CD4-positive, alpha-beta T cell treated with Interferon alpha-2 for 1 hour (primary cell): ENCODE data around the gene ADORA1.

Experiments used
- DNase-seq, 2 donors: peaks; one replicate each; pipeline ENCODE4 v3.0.0-alpha.2; 2020 to 2022

Gene ADORA1

DNA sequence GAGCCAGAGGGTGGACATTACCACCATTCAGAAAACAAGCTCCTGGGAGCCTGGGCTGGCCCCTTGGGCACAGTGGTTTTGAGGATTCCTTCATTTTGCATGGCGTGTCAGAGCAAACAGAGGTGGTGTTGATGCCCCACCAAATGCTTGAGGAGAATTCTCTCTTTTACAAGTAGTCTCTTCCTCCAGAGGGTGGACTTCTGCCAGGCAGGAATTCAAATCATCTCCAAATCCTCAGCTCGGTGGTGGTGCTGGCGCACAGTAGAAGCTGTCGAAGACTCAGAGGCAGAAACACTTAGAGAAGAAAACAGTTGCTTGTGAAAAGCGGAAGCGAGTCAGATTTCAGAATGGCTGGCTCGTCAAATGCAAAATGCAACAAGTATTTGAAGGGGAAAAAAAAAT lies 62.4 kb downstream of the ADORA1 start:
- no peak for DNase-seq

DNA sequence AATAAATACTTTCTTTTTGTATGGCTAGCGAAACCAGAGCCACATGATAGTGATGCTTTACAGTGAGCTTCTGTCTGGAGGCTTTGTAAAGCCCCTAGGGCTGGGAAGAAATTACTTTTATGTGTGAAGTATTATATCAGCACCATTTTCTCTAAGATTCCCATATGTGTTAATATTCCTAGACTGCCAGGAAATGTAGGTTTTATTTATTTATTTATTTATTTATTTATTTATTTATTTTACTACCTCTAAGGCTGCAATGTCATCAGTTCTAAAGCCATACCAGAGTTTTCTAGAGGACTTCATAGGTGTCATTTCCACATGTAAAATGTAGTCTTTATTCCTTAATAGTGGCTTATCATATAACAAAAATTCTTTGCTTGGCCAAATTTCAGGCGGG lies 63.4 kb downstream of the ADORA1 start:
- no peak for DNase-seq

DNA sequence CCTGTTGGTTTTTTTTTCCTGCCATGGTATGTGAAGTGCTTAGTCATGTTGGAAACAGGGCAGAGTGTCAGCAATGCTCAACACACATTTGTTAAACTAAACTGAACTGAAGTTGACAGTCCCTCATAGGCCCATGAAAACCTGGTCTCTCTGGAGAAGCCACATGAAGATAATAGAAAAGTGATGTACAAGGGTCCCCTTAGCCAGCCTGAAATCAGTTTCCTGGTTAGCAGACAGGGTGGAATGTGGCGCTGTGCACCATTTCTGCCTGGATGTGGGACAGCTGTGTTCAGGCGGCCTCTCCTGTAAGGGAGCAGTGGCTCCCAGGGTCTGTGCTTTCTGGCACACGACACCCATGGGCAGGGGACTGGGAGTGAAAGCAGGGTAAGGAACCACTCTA lies 68.8 kb downstream of the ADORA1 start:
- DNase-seq = no peak

DNA sequence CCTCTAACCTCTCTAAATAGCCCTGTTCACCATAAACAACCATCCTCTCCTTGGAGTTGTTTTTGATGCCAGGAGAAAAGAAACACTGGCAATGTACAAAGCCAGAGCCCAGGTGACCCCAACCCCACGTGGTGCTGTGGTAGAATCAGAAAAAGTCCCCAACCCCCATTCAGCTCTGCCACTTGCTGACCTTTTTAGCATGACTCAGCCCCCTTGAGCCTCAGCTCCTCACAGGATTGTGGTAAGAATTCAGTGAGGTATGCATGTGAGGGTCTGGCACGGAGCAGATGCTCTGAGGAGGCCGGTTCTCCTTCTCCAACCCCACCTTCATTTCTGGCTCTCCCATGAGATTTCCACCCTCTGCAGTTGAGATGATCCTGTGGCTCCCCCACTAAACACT lies 70.1 kb downstream of the ADORA1 start:
- no peak for DNase-seq

DNA sequence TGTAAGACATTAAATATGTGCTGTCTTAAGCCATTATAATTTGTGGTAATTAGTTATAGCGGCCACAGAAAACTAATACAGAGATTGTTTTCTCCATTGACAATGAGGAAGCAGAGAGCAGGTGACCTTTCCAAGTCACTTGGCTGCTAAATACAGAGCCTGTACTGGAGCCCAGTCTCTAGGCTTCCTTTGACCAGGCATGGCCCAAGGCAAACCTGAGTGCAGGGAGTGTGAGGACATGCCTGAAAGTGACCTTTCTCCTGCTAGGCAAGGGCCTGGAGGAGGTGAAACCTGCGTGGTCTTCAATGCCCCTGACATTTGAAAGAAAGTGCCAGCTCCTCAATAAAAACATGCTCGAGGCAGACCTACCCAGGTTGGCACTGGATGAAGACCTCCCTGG lies 71.5 kb downstream of the ADORA1 start:
- no peak for DNase-seq

DNA sequence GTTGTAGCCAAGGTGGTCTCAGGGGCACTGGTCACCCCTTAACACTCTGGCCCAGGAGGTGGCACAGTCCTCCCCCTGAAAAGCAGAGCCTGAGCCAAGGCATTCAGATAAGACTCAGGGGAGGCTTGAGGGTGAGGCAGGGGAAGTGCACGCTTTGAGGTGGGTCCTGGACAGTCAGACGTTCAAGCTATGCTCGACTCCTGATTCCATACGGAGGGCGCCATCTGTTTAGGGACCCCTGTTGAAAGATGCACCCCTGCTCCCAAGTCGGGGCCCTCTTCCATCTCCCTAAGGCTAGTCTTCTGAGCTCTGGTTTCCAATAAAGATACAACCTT lies 71.9 kb downstream of the ADORA1 start:
- no peak for DNase-seq

DNA sequence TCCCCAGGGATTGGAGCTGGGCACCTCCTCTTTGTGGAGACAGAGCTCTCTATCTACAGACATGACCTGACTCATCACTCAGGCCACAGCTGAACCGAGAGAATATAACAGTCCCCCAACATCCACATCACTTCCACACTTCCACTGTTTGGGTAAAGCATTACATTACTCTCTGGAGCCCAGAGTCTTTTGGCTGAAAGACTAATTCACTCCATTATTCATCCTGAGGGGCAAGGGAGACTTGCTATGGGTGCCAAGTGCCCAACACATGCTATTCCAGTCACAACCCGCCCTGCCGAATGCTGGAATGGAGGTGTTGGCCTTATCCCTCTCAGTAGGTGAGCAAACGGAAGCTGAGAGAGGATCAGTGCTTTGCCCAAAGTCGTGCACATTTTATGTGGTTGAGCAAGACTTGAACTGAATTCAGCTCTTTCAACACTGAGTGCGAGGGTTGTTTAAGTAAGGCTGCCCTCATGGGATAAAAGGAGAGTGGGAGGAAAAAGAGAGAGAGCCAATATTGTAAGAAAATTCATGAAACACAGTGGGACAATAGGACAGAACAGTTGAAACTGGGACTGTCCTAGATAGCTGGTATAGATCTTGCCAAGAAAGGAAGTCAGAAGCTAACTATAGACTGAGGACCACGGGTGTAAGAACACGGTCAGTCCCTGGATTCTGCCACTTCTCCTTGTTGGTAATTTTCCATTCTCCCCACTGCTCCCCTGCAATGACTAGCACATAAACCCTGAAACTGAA lies 72.5 kb downstream of the ADORA1 start:
- DNase-seq = no peak

DNA sequence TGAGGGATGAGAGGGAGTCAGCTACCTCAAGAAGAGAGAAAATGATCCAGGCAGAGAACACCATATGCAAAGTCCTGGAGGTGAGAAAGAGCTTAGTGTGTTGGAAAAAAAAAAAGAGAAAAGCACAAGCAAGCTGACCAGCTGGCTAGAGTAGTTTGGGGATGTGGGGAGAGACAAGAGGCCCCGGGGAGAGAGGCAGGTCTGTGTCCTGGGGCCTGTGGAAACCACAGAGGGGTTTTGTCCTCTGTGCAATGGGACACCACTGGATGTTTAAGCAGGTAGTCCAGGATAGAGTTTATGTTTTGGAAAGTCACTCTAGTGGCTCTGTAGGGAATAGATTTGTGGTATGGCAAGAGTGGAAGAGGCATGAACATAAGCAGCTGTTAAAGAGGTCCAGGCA lies 73.4 kb downstream of the ADORA1 start:
- no peak for DNase-seq

DNA sequence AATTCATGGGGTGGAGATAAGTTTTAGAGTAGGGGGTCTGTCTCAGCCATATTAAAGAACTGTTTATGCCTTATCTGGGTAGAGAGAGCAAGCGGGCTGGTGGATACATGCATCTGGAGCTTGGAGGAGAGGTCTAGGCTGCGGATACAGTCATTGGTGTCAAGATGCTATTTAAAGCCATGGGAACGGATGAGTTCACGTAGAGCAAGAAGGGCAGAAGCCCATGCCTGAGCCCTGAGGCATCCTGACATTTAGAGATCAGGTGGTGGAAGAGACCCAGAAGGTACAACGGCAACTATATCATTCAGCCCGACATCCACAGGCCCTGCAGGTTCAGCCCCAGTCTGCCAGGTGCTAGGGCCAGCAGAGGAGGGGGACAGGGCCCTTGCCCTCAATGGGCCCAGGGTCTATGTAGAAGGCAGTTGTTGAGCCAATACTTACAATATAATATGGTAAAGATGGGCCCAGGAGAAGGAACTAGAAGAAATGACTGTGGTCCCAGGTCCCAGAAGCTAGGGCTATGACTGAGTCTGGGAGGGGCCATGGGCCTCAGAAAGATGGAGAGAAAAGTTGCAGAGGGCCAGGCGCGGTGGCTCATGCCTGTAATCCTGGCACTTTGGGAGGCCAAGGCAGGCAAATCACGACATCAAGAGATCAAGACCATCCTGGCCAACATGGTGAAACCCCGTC lies 74.1 kb downstream of the ADORA1 start:
- no peak for DNase-seq

DNA sequence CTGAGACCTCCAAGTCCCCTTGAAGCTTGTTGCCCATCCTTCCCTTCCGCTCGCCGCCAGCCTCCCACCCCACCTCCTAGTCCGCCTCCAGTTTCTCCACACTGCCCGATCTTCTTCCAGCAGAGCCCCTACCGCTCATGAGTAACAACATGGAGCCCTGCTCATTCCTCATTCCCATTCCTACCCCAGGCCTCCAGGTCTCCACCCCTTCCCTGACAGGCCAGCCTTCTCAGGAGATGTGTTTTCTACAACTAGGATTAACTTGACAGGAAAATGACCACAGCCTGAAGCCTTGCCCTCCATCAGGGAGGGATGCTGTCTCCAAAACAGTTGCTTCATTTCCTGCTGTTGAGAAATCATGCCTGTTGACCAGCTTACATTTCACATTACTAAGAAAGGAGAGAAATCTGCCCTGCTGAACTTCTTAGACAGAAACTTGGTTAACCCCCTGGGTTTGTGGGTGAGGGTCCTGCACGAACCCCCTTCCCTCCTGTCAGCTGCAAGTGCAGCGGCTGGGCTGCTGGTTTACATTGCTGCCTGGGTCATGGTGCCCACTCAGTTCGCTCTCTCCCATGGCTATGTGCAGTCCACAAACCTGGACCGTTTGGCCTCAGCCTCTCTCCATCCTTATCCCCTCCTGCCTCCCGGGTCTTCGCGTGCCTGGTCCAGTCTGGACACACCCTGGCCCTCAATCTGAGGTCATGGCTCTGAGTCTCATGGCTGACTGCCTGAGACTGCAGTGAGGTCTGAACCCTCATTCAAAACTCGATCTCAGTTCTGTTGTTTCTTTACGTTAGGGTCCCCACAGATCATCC lies 75.1 kb downstream of the ADORA1 start:
- no peak for DNase-seq

DNA sequence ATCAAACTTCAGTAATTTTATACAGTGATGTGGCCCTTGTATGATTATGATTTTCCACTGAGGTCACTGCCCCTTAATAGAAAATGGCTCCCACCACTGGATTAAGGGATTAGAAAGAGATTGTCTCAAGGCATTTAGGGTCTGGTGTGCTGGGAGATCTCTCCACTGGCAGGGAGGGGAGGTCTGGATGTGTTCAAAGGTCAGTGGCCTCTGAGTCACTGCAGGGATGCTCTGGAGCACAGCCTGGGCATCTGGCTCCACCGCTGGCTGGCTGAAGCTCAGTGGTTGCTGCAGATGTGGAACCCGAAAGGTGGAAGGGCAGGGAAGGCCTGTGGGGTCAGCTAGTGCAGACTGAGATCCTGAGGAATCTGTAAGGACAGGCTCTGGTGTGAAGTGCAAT lies 77.2 kb downstream of the ADORA1 start:
- no peak for DNase-seq

DNA sequence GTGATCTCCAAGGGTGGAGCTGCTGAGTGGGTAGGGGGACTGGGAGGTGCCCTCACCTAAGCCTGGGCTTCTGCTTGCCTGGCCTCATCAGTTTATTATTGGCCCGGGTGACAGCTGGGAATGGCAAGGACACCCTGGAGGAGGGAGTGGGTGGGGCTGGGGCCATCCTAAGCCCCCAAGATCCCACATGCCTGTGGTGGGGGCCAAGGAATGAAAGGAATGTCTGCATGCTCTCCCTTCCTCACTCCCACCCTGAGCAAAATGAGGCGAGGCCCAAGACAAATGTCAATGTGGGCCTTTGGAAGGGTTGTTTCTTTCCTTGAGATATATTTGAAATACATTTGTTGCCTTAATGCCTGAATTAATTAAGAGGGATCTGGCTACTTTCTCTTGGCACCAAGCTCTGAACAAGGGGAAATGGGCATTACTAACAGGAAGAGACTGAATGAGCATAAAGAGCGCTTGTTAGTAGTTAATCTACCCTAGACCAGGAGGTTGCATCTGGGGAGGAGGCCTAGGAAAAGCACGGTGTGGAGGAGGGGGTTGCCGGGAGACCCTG lies 78.7 kb downstream of the ADORA1 start:
- no peak for DNase-seq

DNA sequence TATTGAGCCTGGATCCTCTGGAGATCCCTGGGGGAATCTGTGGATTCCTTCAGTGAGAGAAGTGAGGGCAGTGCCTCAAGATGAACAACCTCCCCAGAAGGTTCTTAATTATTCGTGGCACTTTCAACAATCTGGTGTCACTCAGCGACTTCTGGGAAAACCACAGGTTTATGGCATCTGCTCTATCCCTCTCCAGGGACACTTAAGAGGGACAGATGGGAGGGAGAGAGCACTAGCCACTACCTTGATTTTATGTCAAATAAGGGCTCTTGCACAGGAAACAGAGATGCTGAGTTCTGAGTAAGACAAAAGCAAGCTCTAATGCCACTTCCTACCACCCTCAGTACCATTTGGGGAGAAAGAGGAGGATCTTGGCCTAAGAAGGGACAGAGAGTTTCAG lies 80.2 kb downstream of the ADORA1 start:
- DNase-seq = no peak

DNA sequence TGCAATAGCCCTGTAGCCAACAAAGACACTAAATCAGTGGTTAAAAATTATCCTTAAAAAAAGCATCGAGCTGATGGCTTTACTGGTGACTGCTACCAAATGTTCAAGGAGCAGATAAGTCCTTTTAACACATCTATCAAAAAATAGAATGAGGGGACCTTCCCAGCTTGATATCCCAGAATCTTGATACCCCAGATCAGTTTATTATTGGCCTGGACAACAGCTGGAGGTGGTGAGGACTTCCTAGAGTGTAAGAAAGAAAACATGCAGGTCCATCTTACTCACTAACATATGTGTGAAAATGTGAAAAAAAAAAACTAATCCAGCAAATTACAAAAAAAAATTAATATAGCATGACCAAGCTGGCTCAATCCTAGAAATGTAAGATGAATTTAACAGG lies 80.7 kb downstream of the ADORA1 start:
- DNase-seq = no peak

DNA sequence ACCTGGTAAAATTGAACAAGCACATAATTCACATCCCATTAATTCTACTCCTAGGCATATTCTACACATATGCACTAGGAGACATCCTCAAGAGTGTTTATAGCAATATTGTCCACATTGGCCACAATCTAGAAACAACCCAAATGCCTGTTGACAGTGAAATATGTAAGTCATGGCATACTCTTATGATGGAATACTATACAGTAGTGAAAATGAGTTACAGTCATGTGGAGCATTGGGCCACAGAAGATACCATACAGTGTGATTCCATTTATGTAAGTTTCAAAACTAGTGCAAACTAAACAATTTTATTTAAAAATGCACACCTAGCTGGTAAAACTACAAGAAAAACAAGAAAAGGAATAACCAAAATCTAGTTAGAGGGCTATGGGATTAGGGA lies 82.8 kb downstream of the ADORA1 start:
- DNase-seq = no peak

DNA sequence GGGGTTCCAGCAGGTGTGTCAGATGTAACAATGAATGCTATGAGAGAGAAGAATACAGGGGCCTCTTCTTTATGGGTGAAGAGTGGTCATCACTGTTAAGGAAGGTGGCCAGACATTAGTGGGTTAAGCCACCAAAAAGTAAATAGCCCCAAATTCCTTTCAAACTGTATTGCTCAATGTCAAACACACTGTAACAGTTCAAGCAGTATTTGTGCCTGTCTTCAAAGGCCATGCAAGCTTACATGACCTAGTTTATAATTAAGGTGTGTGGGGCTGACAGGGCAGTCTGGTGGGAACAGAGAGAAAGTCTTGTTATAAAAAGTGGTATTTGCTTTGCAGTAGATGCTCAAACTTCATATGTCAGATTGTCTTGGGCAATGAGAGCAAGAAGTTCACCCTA lies 83.5 kb downstream of the ADORA1 start:
- no peak for DNase-seq

DNA sequence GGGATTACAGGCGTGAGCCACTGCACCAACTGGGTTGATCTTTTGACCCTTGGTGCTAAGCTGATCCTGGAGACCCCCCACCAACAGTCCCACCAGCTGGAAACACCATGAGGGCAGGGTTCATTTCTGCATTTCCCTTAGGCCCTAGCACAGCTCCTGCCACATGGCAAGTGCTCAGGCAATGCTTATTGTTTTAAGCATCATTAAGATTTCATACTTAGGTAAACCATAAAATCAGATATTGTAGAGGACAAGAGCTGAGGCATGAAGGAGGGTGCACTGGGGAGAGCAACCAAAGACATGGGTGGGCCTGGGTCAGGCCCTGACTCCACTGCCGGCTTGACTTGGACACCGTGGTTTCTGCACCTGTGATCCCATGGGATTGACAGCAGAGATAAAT lies 84.3 kb downstream of the ADORA1 start:
- no peak for DNase-seq

DNA sequence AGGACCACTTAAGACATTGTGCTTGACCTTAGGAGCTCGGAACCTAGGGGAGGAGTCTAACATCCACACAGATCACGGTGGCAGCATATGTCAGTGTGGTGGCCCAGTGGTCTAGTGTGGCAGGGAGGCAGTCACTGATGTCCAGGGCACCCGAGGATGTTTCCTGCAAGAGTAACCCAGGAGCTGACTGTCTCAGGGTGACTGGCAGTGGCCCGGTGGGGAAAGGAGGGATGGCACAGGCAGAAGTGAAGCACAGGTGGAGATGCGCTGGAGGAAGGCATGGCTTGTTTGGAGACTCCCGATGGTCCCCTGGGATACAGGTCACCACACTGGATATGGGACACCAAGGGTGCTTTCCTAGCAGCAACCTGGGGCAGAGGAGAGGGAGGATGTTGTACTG lies 85.6 kb downstream of the ADORA1 start:
- no peak for DNase-seq

DNA sequence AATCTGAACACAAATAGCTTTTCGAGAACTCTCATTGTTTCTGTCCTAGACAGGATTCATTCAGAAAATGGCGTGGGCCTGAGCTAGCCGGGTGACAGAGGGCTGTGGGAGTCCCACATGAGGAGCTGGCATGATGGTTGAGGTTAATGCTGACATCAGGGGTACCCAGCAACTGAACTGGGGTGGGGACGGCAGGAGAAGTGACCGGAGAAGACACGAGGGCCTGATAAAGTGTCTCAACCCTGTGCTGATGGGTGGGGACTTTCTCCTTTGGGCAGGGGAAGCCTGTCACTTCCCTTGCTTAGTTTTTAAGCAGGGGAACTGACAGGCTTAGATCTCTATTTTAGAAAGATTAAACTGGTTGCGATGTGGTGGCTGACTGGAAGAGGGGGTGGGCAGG lies 87.3 kb downstream of the ADORA1 start:
- no peak for DNase-seq

DNA sequence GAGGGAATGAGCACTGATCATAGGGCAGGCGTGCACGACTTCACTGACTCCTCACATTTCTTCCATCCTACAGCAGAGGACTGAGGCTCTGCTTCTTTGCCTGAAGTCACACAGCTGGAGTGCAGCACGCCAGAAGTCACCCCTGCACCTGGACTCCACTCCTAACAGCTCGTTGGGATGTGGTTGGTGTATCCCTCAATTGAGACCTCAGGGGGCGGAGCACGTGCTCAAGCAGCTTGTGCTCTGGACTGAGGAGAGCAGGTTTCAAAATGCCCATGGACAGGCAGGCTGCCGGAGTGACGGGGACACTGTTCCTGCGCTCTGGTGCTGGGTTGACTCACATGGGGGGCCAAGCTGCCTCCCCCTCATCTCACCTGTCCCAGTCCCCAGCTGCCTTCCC lies 88.0 kb downstream of the ADORA1 start:
- DNase-seq = no peak

DNA sequence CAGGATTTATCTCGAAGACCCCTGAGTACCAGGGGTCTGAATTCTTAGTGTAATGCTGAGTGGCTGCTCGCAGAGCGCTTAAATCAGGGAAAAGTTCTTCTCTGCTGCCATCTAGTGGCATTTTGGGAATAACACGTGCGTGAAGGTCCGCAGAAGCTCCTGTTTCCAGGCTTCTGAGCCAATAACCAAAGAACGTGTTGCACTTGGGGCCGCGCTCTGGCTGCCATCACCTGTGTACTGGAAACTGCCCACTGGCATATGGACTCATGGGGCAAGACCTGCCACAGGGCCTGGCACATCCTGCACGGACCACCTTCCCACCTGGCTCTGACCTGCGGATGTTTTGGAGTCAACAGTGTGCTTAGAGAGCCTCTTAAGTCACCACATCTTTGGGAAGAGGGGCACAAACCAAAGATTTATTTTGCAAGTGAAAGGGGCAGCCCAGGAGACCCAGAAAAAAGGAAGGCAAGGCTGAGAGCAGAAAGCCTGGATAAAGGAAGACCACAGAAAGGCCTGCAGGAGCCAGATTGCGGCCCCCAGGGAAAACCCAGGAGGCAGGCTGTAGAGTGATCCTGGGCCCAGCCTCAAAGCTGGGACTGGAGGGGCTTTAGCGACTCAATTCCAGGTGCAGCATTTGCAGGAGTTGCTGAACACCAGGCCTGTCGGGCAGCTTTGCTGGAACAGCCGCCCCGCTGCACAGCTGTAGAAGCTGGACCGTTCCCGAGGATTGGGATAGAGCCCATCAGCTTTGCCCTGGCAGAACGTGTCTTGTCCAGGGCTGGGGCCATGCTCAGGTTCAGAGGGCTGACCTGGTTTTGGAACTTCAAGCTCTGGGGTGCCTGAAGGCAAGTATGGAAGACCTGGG lies 89.0 kb downstream of the ADORA1 start:
- peak; percentile 42 to 65 for DNase-seq
